ENCODE data around the gene CD177. TPM values are rescaled to one million over a fixed set of nuclear protein-coding genes. Genes with fewer than 3 reads are reported as not detected.

The CD177 gene
- total RNA-seq, 1 experiment from 2014 or later, result 0.09 TPM

DNA sequence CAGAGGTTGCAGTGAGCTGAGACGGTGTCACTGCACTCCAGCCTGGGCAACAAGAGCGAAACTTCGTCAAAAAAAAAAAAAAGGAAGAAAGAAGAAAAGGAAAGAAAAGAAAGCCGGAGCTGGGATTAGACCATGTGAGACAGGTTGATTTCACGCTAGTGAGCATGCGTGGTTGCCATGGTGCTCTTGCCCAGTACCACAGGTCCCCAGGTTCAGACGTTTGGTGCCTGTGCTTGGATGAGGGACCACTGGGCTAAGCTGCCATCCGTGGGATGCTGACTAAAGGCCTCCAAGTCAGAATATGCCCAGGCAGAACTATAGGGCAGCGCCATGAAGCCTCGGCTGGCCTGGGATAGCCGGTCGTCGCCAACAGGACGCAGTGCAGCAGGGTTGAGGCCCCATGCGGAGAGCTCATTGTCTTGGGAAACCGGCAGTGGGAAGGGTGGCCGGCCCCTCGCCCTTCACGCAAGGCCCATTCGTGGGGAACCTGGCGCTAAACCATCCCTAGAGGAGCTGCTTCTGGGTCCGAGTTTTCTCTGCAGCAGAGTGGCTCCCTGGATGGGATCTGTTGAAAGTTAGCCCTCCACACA, 54.0 kb downstream of the CD177 start:
- Histone ChIP-seq H4K20me1 (ENCODE audit: control insufficient read depth, insufficient read depth, insufficient read length) (no peaks in the 10 kb centered on the region), H3K4ac (ENCODE audit: low read depth, low read length) (no peak overlapping the region), H3K23me2 (ENCODE audit: insufficient read length, low read depth, low read length, poor library complexity, severe bottlenecking) (no peaks in the 10 kb centered on the region), H4K5ac (ENCODE audit: insufficient read length, low read depth, low read length) (no peak overlapping the region), H3K18ac (ENCODE audit: insufficient read length, low read depth, low read length) (no peak overlapping the region), H3K14ac (ENCODE audit: insufficient read depth, low read length) (peak overlapping the region; percentile 17; the same call in 1 of the 2 replicates), H3K4me1 (ENCODE audit: insufficient read depth, low read length) (no peaks in the 10 kb centered on the region), H3K79me2 (ENCODE audit: insufficient read depth, low read length) (no peaks in the 10 kb centered on the region), H3K56ac (ENCODE audit: insufficient read length, low read depth, low read length) (no peak overlapping the region), H3T11ph (ENCODE audit: low read length) (no peak overlapping the region), H3K23ac (ENCODE audit: insufficient read length, low read depth, low read length) (no peak overlapping the region), H3K9me3 (ENCODE audit: control insufficient read depth, low read depth, low read length) (no peaks in the 10 kb centered on the region), H2BK5ac (ENCODE audit: insufficient read length, low read length) (no peak overlapping the region), H2BK15ac (ENCODE audit: low read depth, low read length) (no peak overlapping the region), H3K27ac (ENCODE audit: insufficient read length, low read depth, low read length) (no peak overlapping the region), H2BK12ac (ENCODE audit: insufficient read length, low read depth, low read length) (peak overlapping the region; percentile 76), H2AFZ (ENCODE audit: low read length) (no peak overlapping the region), H3K4me2 (ENCODE audit: insufficient read depth, insufficient read length, low read length) (no peak overlapping the region), H3K9ac (ENCODE audit: extremely low read depth, insufficient read length, low read length) (no peak overlapping the region), H2BK20ac (ENCODE audit: low read depth, low read length, poor library complexity, severe bottlenecking) (no peak overlapping the region), H3K79me1 (ENCODE audit: insufficient read depth, low read depth, low read length, poor library complexity, severe bottlenecking) (no peaks in the 10 kb centered on the region), H3K27me3 (ENCODE audit: insufficient read depth, low read length) (no peaks in the 10 kb centered on the region), H2AK5ac (ENCODE audit: insufficient read length, low read length) (no peak overlapping the region), H2BK120ac (ENCODE audit: low read depth, low read length, poor library complexity, severe bottlenecking) (no peak overlapping the region), H4K91ac (ENCODE audit: insufficient read length, low read depth, low read length) (no peak overlapping the region), H4K8ac (replicated peaks; ENCODE audit: insufficient read length, low read depth, low read length) (no peak overlapping the region)
- no CpG with 5 or more reads among the region's 22 CpGs for WGBS (ENCODE audit: extremely low coverage, insufficient read length, low lambda C conversion rate)
- Mint-ChIP-seq H3K4me1 (0 out of 4 replicates have a peak, but pooled peaks cover 2 to 6% of the 10 kb centered on the region in 2 experiments), H3K9me3 (peaks cover 14 to 47% of the 10 kb centered on the region in 2 experiments; a peak in 4 of 5 replicates), H3K36me3 (ENCODE audit: insufficient read depth in 1 of 3, low read depth in 3 of 3) (peaks cover 1 to 10% (median 4%) of the 10 kb centered on the region in 3 experiments; a peak in 5 of 7 replicates), H3K27ac (no peak overlapping the region), H3K27me3 (ENCODE audit: low read depth) (peaks cover 4% of the 10 kb centered on the region; the same call in 1 of the 2 replicates), H3K4me3 (no peak overlapping the region)
- TF ChIP-seq, protein P1, sequence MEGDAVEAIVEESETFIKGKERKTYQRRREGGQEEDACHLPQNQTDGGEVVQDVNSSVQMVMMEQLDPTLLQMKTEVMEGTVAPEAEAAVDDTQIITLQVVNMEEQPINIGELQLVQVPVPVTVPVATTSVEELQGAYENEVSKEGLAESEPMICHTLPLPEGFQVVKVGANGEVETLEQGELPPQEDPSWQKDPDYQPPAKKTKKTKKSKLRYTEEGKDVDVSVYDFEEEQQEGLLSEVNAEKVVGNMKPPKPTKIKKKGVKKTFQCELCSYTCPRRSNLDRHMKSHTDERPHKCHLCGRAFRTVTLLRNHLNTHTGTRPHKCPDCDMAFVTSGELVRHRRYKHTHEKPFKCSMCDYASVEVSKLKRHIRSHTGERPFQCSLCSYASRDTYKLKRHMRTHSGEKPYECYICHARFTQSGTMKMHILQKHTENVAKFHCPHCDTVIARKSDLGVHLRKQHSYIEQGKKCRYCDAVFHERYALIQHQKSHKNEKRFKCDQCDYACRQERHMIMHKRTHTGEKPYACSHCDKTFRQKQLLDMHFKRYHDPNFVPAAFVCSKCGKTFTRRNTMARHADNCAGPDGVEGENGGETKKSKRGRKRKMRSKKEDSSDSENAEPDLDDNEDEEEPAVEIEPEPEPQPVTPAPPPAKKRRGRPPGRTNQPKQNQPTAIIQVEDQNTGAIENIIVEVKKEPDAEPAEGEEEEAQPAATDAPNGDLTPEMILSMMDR (conservative IDR thresholded peaks at IDR 0.05), result no peak
- DNase-seq, result peak; percentile 55

Measured in H9 (cell line).